GM18870 (cell line): ENCODE results near the gene NME7.
"Not testable (repeated sequence)": the region's sequence is repeated elsewhere in the genome, so short reads cannot be mapped to it uniquely, and the experiment has no call there.

ENCODE experiments used
- ATAC-seq: cut with Tn5 transposase; IDR thresholded peaks from one replicate; pipeline ENCODE4 v1.9.1; 2021; ENCODE audit warnings: moderate library complexity; ENCODE audit not compliant: unreplicated experiment

Gene NME7

DNA sequence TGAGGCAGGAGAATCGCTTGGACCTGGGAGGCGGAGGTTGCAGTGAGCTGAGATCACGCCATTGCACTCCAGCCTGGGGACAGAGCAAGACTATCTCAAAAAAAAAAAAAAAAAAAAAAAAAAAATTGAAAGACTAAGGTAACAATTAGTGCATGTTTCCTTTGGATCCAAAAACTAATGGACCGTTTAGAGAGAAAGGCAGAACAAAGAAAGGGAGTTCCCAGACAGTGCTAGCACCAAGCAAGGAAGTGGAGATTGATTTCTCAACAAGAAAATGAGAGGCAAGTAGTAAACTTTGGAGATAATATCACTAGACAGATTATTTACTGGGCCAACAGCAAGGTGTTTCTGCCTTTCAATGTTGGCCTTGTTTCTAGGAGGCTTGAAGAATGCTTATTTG, 236.9 kb downstream of the NME7 start:
- ATAC-seq = no peak

DNA sequence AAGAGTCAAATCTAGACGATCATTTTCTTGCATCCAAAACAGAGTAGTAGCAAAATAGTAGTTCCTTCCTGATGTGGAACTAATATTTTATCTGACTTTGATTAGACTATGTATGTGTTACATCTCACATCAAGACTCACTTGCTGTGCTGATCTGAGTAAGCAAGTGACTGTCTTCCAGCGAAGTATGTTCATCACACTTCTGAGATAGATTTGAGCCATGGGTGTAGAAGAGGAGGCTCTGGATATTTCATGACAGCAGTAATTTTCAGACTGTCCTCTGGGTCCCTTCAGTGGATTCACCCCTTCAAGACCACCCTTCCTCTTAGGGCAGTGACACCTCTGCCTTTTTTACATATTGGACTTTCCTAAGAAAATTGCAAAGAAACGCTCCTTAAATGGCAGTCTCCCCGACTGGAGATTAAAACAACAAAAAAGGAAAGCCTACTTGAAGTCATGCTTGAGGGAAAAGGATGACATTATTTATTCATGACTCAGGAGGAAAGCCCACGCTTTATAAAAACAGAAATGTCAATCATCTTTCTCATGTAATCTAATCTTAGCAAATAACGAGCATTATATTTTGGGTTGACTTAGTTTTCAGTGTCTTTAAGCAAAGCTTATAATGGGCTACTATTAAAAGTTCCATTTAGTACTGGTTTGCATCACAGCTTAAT, 238.3 kb downstream of the NME7 start:
- ATAC-seq = no peak

DNA sequence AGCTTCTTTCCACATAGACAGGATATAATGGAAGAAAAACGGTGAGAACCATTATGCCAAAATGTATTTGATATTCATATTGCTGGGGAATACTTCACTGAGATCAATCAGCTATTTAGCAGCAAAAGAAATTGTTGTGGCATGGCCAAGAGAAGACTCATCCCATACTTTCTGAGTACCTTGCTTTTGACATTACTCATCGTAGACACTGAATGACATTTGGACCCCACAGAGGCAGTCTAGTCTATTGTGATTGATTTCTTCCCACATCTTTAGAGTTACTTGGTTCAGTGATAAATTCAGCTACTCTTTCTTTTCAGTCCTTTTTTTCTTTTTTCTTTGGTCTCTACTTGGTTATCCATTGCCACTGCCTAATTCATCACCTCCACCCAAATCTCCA, 239.0 kb downstream of the NME7 start:
- ATAC-seq = no peak

DNA sequence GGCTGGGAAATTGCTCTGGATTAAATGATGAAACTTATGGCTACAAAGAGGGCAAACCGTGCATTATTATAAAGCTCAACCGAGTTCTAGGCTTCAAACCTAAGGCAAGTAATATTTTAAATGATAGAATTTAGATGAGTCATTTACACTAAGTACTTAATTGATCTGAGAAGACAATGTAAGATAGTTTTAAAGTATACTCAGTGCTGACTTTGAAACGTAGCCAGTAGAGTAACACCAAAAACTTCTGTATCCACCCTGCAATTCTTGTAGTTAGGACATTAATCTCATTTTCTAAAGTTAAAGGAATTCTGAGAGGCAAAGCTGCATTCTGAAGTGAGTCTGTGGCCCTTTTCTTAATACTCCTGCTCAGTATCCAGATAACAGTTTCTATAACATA, 240.3 kb downstream of the NME7 start:
- ATAC-seq = no peak

DNA sequence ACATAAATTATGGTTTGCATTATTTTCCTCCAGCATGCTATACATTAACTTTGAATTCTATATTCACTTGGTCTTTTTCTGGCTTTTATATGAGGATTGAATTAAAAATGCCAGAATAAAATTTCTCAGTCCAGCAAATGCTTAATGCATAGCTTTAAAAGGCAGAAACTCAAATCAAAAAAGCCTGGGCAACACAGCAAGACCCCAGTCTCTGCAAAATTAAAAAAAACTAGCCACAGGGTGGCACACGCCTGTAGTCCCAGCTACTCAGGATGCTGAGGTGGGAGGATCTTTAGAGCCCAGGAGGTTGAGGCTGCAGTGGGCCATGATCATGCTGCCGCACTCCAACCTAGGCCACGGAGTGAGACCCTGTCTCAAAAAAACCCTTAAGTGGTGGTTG, 241.3 kb downstream of the NME7 start:
- no peak for ATAC-seq

DNA sequence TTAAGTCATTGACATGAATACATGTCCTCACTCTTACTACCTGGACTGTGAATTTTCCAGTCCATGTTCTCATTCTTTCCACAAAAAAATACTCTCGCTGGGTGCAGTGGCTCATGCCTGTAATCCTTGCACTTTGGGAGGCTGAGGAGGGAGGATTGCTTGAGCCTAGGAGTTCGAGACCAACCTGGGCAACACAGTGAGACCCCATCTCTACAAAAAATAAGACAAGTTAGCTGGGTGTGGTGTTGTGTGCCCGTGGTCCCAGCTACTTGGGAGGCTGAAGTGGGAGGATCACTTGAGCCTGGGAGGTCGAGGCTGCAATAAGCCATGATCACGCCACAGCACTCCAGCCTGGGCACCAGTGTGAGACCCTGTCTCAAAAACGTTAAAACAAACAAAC, 242.0 kb downstream of the NME7 start:
- ATAC-seq = not testable (repeated sequence)

DNA sequence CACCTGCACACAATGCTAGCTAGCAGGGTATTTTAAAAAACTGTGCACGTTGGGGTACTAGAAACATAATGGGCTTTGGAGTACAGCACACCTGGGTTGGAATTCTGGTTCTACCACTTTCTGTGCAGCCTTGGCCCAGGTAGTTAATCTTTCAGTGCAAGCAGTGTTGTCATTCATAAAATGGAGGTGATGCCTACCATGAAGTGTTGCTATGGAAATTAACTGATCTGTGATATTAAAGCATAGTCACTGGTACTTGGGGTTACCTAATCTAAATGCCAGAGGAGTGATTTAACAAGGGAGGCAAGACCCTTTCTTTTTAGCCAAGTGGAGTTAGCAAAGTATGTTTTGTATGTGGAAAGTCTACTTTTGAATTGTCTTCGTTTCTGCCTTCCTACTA, 243.1 kb downstream of the NME7 start:
- no peak for ATAC-seq

DNA sequence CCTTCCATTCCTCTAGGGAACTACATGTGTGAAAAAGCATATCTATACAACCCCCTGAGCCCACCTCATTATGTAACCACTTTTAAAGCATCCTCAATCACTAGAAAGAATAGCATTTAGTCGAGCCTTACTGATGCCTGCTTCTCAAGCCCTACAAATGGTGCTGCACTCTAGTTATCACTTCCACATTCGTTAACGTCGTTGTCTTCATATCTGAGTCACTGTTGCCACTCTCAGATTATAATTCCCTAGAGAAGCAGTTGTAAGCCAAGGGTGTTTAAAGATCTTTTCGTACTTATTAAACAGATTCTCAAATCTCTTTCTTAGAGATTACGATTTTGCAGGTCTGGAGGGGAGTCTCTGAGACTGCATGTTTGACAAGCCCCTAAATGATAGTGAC, 244.6 kb downstream of the NME7 start:
- no peak for ATAC-seq

DNA sequence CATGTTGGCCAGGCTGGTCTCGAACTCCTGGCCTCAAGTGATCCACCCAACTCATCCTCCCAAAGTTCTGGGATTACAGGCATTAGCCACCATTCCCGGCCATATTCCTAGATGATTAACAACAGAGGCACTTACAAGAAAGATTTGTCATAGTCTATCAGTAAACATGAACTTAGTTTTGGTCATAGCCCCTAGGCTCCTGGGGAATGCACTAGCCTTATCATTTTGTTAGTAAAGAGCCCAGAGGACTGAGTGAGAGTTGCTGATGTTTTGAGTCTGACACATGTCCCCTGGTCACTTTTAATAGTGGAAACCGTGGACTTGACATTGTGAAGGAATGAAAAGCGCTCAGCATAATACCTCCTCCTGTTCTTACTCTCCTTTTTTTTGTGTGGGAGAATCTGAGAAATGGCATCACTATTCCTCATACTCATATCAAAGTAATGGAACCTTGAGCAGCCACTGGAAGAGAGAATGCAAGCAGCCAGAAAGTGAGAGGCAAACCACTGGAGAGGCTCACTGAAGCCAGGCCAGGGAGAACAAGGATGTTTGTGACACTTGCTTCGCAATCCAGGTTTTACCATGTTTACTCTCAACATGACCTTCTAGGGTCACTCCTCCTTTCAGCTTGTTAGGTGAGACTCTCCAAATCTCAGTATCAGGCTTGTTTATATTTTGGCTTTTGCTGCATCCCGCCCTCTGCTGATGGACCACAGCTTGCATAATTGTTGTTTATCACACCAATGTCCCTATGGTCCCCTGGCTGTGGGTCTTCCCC, 246.3 kb downstream of the NME7 start:
- ATAC-seq = no peak

DNA sequence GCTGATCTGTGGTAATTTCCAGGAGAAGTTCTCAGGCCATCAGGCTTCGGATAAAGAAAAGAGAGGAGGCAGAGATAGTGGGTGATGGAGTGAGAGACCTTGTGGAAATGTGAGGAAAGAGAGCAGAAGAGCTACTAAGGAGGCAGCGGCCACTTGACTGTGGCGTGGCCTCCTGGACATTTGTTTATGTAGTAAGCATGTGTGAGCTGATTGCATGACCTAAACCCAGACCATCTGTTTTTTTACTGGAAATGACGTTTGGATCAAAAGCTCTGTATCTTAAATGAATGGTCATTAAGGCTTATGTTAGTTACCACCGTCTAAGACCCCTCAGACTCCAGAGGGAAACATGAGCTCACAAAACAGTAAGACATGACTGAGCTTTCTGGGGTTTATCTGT, 247.5 kb downstream of the NME7 start:
- ATAC-seq = no peak

DNA sequence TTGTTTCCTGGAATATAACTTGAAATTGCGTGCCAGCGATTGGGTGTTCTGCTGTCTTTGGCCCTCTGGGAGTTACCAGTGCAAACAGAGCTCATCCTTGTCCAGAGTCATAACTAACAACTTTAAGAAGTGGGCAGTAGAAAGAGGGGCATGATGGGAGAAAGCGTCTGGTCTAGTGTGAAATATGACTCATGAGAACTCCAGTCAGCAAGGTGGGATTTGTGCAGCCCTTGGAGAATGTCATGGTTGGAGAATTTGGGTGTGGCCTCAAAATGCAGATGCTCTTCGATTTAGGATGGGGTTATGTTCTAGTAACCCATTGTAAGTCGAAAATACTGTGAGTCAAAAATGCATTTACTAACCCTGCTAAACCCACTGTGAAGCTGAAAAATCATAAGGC, 248.2 kb downstream of the NME7 start:
- ATAC-seq = no peak

DNA sequence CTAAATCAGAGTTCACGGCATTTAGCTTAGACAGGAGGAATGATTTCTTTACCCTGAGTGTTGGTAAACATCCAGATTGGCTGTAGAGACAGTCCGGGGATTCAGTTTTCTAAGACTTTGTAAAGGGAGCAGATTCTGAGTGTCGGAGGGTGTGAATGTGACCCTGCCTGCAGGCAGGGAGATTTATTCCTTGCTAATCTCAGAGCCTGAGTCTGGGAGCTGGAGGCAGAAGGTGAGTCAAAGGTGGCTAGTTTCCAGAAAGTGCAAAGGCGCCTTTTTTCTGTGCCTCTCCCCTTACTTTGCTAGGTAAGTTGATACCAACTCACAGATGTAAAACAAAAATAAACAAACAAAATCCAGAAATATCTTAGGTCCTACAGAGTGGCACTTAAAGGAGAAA, 249.4 kb downstream of the NME7 start:
- no peak for ATAC-seq

DNA sequence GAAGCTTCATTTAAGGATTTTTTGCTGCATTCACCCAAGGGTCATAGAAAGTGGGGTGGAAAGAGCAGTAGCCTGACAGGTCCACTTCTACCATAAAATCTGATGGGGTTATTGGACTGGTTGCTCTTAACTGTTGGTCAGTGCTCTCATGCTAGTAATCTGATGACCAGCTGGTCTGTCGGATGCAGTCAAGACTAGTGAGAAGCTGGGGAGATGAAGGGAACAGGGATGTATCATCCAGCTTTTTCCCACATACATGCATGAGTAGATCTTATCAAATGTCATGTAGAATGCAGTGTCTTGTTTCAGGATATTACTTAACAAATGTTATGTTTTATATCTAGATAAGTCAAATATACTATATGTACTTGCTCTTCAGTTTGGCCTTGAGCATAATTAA, 250.0 kb downstream of the NME7 start:
- ATAC-seq = no peak

DNA sequence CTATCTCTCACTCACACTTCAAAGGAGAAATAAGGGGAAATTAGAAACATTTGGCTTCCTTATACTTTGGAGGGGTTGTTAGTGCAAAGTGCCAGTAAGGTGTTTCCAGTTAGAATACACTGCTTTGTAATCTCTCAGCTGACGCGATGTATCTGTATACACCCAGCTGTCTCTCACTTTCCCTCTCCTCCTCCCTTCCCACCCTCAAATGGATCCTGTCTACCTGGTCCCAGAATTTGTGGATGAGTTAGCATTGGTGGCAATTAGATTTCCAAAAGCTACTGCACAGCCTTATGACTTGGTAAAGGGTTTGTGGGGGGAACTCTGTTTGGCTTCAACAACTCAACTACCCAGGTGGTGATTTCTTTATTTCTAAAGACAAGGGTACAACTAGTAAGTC, 250.6 kb downstream of the NME7 start:
- no peak for ATAC-seq

DNA sequence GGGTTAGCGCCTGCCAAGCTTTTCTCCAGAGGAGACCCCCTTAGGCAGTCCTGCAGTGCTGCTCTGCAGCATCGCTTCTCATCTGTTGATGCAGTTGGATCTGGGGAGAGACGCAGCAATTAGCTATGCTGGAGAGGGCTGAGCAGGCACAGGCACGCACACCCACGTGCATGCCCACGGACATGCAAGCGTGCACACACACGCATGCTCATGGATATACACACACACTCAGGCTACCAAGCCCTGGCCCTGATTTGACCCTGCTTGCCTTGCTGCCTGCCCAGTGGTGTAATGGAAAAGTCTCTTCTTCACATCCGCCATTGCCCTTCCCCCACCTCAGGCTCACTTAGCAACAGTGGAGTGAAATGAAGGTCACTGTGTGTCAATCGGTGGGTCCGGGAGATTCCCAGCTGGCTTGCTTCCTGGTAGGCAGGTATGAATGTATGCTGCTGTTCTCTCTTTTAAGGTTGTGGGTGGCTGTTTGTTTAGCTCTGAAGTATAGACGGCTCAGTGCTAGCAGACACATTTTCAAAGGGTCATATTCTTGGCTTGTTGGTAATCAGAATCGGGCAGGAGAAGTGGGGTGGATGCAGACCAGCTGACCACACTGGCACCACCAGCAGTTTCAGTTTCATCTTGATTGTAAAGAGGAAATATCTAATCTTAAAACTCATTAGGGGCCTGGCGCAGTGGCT, 251.6 kb downstream of the NME7 start:
- peak; percentile 59 for ATAC-seq

DNA sequence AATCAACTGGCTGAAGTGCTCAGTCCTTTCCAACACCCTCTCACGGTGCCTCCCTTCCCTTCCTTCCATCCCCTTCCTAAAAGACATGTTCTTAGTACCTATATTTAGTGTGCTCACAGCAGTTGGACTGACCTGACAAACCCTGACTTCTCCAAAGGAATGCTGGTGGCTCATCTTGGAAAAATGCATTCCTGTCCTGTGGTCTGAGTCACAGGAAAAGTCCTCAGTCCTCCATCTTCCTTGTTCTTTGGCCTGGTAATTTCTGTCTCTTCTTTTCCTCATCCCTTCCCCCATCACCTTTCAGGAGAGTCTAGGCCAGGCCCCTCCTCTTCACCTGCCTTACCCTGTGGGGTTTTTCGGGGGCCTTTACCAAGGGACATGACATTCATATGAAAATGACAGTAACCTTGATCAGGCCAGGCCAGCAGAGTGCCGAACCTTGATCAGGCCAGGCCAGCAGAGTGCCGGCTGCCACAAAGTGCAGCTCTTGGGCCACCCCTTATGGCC, 253.9 kb downstream of the NME7 start:
- no peak for ATAC-seq

DNA sequence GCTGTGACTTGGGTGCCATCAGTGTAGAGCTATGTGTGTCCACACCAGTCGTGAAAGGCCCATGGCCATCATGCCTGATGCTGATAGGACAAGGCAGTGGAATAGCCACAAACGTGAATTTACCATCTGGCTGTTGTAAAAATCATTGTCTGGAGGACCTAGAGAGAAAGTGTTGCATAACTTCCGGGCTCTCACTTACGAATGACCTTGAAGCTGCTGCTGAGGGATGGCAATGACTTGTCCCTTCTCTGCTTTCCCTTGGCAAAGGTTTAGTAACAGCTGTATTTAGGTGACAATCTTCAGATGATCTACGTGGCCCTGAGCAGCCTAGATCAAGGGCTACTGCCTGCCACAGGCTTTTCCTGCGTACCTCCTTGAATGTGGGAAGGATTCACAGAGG, 255.4 kb downstream of the NME7 start:
- no peak for ATAC-seq

DNA sequence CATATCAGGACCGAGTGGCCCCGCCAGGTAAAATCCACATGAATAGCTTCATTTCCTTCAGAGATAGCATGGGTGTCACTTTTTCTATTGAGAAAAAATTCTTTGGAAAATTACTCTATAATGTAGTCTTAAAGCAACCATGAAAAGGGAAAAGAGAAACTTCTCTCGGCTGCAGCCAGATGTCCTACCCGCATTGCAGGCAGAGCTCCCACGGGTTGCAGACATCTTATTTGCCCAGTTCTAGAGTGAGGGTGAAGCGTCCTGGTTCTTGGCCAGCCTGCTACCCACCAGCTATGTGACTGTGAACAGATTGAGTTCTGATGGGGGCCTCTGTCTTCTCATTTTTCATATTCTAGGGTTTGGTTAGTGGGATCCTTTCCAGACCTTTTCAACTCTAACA, 256.1 kb downstream of the NME7 start:
- ATAC-seq = no peak

DNA sequence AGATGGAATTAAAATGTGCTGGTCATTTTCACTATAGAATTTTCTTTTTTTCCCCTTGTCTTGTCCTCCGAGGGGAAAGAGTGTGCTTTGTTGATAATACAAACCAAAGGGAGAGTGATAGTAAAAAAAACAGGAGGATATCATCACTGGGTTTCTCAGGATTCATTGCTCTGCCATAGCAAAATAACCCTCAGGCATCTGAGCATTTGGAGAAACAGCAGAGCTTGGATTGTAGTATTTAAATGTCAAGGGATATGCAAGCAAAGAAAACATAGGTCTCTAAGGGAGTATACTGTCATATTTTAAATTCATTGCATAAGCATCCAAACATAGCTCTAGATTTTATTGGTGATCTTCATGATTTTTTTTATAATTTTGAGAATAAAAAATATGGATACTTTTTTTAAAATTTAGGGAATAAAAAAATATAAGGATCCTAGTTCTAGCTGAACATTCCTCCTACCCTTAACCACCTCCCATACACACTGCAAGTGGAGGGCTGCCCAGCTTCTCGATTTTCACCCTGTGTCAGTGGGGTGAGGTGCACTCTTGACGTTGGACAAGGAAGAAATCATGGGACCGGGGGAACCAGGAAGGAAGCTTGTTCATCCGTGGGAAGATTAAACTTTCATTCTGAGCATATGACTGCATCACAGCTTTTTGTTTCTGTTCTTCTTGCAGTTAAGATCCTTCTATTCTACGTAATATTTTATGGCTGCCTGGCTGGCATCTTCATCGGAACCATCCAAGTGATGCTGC, 256.7 kb downstream of the NME7 start:
- no peak for ATAC-seq

DNA sequence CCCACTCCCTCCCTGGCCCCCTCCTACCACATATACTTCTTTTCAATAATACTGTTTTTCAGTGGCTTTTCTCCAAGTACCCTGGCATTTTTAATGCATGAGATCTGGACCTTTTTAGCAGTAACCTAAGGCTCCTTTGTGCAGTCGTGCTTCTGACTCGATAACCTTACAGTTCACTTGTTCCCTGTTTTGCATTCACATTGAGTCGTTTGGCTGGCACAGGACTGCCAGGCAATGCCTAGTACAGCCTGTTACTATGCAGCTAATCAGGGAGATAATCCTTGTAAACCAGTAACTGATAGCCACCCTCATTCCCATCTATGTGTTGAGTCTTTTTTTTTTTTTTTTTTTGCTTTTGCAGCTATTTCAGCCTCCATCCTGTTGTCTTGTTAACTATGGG, 257.4 kb downstream of the NME7 start:
- ATAC-seq = no peak

DNA sequence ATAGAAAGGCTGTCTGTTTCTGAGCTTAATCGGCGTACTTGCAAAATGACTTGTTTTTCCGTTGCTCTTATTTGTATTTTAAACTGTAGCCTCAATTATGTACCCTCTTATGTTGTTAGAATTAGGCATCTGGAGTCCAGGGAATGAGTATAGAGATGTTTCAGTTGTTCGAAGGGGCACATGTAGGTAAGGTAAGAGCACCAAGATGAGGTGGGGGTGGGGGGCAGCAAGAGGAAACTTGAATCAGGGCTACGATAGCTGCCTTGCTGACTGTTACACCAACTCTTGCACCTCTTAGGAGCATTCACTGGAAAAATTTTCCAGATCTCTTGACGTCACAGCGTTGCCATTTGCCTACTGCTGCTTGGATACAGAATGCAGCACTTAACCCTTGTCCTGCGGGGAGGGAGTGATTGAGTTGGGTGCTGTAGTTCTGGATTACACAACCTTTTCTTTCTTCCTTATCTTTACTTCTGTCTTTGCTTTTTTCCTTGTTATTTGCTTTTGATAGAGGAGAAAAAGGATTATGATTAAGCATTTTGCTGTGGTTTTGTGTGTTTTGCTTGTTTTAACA, 257.9 kb downstream of the NME7 start:
- no peak for ATAC-seq
